LNCAP (cell line): Measurements from ENCODE around the gene SHISA7.

Experiments used
- TF ChIP-seq, protein P1 (sequence below): fragments of 450-650 bp; IDR thresholded peaks from 2 replicates; pipeline ENCODE4 v1.5.1; 2017; ENCODE audit warnings: mild to moderate bottlenecking

The SHISA7 gene

DNA sequence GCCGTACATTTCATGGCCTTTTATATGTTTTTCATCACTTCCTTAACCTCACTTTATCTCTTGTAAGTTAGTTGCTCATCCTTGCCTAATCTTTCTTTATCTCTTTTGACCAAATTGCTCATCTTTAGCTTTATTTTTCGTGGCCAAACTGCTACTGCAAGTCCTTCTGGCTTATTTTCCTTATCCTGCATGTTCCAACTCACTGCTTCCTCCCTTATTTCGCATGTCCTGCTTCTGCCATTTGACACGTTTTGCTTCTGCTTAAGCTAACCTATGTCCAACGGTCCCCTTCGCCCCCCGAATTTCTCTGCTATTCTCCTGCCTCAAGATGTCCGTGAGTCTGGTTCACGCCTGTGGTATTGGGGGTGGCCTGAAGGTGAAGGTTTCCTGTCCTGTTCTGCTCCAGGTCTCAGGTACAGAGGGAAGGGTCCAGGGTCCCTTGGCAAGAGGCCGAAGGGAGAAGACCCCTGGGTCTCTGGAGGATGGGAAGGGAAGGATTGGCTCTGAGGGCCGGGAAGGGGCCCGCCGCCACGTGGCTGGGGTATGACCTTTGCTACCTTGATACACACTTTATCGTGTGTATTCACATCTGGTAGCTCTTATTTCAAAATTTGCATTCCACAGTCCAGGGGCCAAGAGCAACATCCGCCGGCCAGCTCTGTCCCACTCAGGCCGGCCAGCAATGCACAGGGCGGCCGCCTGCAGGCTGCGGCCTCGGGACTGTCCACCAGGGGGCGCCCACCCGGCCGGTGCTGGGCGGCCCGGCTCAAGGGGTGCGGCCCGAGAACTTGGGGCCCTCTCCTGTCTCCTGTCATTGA, 24.3 kb upstream of the SHISA7 start:
- TF ChIP-seq, protein P1, sequence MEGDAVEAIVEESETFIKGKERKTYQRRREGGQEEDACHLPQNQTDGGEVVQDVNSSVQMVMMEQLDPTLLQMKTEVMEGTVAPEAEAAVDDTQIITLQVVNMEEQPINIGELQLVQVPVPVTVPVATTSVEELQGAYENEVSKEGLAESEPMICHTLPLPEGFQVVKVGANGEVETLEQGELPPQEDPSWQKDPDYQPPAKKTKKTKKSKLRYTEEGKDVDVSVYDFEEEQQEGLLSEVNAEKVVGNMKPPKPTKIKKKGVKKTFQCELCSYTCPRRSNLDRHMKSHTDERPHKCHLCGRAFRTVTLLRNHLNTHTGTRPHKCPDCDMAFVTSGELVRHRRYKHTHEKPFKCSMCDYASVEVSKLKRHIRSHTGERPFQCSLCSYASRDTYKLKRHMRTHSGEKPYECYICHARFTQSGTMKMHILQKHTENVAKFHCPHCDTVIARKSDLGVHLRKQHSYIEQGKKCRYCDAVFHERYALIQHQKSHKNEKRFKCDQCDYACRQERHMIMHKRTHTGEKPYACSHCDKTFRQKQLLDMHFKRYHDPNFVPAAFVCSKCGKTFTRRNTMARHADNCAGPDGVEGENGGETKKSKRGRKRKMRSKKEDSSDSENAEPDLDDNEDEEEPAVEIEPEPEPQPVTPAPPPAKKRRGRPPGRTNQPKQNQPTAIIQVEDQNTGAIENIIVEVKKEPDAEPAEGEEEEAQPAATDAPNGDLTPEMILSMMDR = peak; percentile 98

- TF ChIP-seq, protein P1 = no peak
Observed at GRCh38 chr19:55466241-55466614, 23.1 kb upstream of the SHISA7 start.

DNA sequence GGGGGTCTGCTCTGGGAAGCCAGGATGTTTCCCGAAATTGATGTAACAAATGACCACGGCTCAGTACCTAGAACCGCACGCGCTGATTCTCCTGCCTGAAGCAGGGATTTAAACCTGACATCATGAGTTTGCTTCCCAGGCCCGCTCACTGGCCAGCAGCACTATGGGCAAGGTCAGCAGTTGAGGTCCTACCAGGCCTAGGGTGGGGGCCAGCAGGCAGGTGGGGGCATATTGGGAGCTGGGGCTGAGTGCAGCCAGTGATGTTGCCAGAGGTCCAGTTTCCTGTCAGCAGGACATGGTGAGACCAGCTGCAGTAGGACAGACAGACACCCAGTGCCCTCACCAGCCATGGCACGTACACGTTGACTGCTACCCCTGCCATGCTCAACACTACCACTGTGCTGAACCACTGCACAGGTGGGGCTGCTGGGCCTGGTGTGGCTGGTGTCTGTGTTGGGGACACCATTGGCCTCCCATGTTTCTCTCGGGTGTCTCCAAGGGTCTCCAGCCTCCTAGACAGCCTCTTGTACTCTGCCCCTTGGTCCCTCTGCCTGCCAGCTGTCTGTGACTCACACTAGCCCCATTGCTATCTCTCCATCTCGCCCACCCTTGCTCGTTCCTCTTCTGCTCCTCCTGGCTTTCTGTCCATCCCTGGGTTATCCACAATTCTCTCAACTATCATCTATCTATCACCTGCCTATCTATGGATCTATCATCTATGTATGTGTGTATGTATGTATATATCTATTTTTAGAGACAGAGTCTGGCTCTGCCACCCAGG, 22.6 kb upstream of the SHISA7 start:
- TF ChIP-seq, protein P1 = no peak

- TF ChIP-seq, protein P1 = no peak
Observed at GRCh38 chr19:55464662-55465054, 21.6 kb upstream of the SHISA7 start, which contains the start of gene C19orf85. TSS of gene C19orf85 (minus strand) at chr19:55464751. CDS start at chr19:55464554, 197 bp downstream.

DNA sequence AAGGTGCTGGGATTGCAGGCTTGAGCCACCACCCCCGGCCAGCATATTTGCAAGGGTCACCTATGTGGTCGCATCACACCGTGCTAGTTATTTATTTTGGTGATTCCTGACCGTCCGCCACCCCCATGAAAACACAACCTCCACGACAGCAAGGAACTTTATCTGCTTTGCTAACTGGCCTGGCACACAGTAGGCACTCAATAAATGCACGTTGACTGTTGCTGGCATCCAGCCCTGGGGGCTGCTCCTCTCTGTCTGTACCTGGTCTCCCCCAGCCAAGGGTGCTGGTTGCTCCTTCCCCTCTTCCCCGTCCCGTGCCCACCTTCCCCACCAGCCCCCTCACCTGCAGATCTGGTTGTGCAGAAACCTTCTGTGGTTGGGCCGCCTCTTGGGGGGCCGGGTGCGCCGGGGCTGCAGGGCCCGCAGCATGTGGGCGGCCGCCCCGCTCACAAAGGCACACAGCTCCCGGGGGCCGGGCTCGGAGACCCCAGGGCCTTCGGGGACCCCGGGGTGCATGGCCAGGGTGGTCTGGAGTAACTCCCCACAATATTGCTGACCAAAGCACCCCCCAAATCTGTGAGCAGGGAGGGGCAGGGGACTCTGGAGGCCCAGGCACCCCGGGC, 21.1 kb upstream of the SHISA7 start:
- TF ChIP-seq, protein P1 = no peak

- TF ChIP-seq, protein P1 = no peak
Observed at GRCh38 chr19:55463583-55464031, 20.5 kb upstream of the SHISA7 start.

GRCh38 chr19:55462722-55463121, 19.6 kb upstream of the SHISA7 start:
- TF ChIP-seq, protein P1 = no peak
